Myocyte (in vitro differentiated cells): Measurements from ENCODE around the gene VPS8. TPM values are rescaled to one million over a fixed set of nuclear protein-coding genes. Genes with fewer than 3 reads are reported as not detected.
A peak's percentile ranks its signal among the peaks of the same experiment; 100 is the strongest.

ENCODE experiments used
- DNase-seq: peaks from one replicate; pipeline ENCODE4 v3.0.0-alpha.2; 2012; ENCODE audit warnings: low read depth
- polyA plus RNA-seq: library from polyadenylated mRNA; unstranded; fragments of >200 nt; gene quantifications from one replicate; pipeline ENCODE4 v1.2.1, GENCODE V29; 2012; ENCODE audit warnings: missing spikeins
- total RNA-seq: library from RNA; depleted of rRNA; stranded (reverse); fragments of >200 nt; gene quantifications from 2 replicates; pipeline ENCODE4 v1.2.3, GENCODE V29; 2014

The VPS8 gene, protein sequence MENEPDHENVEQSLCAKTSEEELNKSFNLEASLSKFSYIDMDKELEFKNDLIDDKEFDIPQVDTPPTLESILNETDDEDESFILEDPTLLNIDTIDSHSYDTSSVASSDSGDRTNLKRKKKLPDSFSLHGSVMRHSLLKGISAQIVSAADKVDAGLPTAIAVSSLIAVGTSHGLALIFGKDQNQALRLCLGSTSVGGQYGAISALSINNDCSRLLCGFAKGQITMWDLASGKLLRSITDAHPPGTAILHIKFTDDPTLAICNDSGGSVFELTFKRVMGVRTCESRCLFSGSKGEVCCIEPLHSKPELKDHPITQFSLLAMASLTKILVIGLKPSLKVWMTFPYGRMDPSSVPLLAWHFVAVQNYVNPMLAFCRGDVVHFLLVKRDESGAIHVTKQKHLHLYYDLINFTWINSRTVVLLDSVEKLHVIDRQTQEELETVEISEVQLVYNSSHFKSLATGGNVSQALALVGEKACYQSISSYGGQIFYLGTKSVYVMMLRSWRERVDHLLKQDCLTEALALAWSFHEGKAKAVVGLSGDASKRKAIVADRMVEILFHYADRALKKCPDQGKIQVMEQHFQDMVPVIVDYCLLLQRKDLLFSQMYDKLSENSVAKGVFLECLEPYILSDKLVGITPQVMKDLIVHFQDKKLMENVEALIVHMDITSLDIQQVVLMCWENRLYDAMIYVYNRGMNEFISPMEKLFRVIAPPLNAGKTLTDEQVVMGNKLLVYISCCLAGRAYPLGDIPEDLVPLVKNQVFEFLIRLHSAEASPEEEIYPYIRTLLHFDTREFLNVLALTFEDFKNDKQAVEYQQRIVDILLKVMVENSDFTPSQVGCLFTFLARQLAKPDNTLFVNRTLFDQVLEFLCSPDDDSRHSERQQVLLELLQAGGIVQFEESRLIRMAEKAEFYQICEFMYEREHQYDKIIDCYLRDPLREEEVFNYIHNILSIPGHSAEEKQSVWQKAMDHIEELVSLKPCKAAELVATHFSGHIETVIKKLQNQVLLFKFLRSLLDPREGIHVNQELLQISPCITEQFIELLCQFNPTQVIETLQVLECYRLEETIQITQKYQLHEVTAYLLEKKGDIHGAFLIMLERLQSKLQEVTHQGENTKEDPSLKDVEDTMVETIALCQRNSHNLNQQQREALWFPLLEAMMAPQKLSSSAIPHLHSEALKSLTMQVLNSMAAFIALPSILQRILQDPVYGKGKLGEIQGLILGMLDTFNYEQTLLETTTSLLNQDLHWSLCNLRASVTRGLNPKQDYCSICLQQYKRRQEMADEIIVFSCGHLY (N-terminal part only)
- 42.3 and 57.4 TPM in 2 replicates for total RNA-seq
- polyA plus RNA-seq = 15.9 TPM

DNA sequence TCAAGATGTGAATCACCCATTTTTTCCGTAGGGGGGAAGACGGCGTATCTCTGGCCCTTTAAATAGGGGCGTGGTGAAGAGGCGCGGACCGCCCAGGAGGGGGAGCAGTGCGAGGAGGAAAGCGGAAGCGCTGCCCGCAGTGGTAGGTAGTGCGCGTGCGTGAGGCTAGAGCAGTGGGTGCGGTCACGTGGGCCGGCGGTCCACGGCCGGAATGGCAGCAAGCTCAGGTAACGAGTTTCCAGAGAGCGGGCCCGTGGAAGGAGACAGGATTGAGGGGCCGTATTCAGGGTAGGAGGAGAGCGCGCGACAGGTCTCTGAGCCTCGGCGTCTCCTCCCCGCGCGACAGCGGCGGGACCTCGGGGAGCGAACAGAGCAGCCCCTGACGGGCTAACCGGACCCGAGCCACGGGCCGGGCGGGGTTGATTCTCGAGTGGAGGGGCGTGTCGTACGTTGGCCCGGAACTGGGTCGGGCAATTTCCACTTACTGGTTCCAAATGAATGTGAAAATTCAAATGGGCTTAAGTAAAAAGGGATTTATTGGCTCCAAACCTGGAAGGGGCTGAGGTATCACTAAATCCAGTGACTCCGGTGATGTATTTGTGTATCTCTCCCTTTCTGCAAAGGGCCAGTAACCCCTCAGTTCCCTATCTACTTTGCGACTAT, at the start of gene VPS8:
Gene VPS8, plus strand, starts transcription at position 168 of the 663 bp plus-strand sequence. CDS start 12,467 bp downstream, outside the sequence.
- peak; percentile 96 for DNase-seq

DNA sequence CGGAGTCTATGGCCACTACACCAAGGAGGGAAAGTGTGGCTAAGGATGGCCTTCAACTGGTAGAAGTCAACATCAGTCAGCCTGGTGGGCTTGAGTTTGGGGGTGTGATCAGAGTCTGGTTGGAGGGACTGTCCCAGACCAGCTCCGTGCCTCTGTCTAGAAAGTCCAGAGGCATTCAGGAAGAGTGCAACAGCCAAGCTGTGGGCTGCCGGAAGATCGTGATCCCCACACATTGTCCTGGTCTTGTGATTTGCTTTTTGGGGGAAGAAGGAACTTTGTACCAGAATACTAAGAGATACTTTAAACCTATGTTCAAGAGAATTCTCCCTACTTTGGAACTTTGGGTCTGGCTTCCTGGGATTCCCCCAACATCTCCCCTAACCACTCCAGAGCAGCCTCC, 47.8 kb upstream of the VPS8 start:
- no peak for DNase-seq

DNA sequence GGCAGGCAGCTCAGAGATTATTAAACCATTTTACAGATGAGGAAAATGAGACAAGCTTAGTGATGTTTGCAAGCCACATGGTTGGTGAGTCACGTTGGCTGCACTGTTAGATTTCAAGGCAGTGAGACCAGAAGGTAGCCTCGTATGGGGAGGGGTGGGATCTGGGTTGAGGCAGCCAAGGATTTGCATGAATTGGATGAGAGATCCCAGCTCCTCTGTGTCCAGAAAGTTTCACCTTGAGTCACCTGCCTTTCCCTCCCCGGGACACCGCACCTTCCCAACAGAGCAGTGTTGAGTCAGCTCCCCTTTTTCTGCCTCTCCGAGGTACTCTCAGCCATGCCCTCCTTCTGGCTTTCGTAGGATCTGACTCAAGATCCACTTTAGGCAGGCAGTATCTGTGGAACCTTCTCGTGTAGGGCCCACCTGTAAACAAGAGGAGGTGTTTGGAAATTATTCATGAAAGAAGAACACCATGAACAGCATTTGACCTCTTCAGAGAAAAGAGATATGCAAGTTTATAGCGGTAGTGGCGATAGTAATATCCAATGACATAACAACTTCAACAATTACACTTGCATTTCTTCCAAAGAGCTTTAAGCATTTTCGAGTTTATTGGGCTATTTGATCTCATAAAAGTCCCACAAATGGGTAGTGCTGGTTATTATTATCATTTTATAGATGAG, 46.8 kb upstream of the VPS8 start:
- DNase-seq = no peak

DNA sequence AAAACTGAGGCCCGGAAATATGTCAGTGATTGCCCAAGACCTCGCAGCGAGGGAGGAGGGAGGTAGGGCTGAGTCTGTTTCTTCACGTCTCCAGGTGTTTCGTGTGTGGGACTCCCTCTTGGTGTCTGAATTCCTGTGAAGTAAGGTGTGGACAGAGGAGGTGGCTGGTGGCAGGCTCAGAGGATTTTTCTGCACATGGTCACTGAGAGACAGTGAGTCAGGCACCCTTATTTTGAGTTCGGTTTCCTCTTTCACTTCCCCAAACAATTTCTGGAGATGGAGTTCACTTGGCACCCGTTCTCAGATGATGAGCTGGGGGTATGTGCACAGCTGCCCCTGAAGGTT, 46.3 kb upstream of the VPS8 start:
- DNase-seq = peak; percentile 68

- DNase-seq = peak; percentile 28
Observed at GRCh38 chr3:184766555-184767261, 45.3 kb upstream of the VPS8 start.

DNA sequence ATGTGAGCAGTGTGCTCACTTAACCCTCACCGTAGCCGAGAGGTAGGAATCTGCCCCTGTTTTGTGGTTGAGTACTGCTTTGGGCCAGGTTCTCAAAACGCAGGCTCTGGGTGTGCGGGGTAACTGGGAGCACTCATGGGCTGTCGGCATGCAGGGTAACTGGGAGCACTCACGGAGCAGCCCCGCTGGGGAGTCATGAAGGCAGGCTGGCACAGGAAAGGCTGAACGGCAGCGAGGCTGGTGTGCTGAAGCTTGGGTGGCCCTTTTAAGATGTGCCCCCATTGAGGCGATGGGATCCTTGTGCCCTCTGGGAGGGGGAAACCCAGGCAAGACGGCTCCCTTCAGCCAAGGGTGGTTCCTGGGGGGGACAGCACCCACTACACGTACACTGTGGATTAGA, 44.6 kb upstream of the VPS8 start:
- no peak for DNase-seq

GRCh38 chr3:184769382-184770170, 42.4 kb upstream of the VPS8 start:
- DNase-seq = no peak

DNA sequence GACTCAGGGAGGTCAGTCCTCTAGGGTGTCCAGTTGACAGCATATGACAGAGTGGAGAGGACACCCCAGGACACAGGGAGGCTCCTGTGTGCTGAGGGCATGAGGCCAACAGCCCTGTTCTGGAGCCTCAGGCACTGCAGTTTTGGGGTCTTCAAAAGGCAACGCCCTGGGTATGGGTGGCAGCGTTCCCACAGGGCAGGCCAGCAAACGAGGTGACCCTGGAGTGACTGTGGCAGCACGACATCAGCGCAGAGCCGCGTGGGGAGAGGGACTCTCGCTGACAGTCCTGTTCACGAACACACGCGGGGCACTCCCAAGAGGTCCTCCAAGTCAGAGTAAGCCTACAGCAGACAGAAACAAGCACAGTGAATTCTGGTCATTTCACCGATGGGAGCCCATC, 41.4 kb upstream of the VPS8 start:
- no peak for DNase-seq

DNA sequence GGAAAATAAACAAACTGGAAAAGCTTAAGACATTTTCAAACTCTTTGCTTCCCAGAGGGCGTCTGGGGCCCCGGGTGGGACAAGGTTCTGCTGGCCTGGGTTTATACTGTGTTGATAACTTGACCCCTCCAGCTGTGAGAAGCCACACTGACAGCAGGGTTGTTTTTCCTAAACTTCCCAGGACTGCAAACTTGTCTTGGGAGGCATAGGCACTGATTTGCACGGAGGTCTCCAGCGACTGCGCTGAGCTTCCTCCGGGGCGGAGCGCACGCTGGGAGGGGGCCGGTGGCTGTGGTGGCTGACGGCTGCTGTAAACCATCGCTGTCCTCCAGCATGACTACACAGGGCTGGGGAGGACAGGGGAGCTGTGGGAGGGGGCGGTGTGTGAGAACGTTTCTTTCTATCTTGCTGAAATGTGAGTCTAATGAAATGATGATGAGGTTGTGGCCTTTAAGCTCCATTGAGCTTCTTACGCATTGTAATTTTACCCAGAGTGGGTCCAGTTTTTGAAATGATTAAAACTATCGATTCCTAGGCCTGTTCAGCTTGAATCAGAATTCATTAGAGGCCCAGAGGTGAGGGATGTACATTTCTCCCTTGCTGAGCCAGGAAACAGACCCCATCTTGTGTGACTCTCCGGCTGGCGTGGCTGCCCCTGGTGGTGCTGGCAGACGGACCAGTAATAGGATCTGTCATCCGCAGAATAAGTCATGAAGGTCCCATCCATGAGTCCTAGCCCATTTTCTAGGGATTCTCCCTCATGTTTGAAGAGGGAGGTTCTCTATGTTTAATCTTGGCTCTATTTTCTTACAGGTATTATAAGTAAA, 40.5 kb upstream of the VPS8 start:
- DNase-seq = no peak

- no peak for DNase-seq
Observed at GRCh38 chr3:184772667-184773272, 39.2 kb upstream of the VPS8 start.

- DNase-seq = no peak
Observed at GRCh38 chr3:184773283-184774186, 38.4 kb upstream of the VPS8 start.

DNA sequence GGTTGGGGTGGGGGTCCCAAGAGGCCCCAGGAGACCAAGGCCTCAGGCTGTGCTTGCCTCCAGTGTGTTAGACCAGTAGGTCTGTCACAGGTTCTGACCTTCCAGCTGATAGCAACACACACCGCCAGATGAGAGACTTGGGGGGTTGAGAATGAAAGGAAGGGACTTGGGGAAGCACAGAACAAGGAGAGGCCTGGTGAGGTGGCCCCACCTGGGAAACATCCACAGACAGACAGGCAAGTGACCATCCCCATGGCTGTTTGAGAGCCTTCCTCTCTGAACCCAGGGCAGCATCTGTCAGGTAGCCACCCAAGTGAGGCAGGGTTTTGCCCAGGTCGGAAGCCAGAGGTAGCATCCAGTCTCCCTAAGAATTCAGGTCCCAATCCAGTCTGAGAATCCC, 35.0 kb upstream of the VPS8 start:
- no peak for DNase-seq

- peak; percentile 92 for DNase-seq
Observed at GRCh38 chr3:184777566-184778356, 34.2 kb upstream of the VPS8 start.

DNA sequence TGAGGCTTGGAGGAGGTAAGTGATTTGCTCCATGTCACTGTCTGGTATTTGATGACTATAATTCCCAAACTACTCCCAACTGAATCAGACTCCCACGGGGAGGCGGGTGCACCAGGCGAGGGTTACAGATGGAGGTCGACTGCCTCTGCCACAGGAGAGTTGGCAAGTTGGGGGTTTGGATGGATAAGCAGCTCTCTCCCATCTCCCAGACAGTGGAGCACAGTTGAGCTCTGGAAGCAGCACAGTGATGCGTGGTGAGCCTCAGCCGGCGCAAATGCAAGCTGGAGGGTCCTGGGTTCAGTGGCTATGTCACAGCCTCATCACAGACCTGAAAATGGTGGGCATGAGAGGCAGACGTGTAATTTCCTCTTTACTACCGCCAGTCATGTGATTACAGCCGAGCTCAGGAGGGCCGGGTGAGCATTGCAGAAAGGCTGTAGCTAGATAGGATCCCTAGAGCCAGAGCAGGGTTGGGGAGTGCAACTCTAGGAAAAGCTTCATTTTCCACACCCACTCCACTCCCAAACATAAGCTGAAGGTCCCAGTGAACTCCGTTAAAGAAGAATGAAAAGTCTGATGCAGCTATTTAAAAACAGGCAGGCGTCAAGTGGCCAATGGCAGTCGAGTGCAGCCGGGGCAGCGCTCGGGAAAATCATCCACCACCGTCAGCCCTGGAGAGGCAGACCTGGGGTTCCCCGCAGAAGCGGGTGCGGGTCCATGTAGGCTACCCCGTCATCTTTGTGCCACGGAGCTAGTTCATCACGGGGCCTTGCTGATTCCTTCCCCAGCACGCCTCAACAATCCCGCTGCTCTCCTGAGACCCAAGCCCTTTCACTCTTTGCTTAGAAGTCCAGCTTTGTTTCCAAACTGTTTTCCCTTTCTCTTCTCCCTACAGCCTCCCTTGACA, 33.3 kb upstream of the VPS8 start:
- DNase-seq = no peak
